Caco-2 (cell line): Measurements from ENCODE around the gene DNAH2. TPM values are rescaled to one million over a fixed set of nuclear protein-coding genes. Genes with fewer than 3 reads are reported as not detected.

Source experiments
- BruUV-seq: library from RNA; stranded (reverse); fragments of 400-500 nt; replicated peaks from 2 replicates; lab custom pipeline; 2021; lab: Mats Ljungman, UMichigan
- CTCF ChIA-PET: fragments of 300-600 bp; sonication (Branson Sonifier 250); formaldehyde crosslinking; loops from one replicate; lab custom pipeline; 2022; ENCODE audit warnings: antibody characterized with exemption; lab: Charles Lee
- POLR2A ChIA-PET: fragments of 300-600 bp; sonication (Branson Sonifier 250); formaldehyde crosslinking; loops from one replicate; lab custom pipeline; 2022; ENCODE audit warnings: antibody characterized with exemption; lab: Charles Lee
- DNase-seq, 2 experiments: peaks; one replicate each; pipeline versions ENCODE4 v3.0.0 to v3.0.0-alpha.2; 2020 to 2022
- H3K27me3 ChIP-seq: replicated peaks from 2 replicates; pipeline ENCODE4 v1.6.0; 2011; ENCODE audit warnings: low read length; ENCODE audit not compliant: control insufficient read depth, insufficient read depth
- H3K36me3 ChIP-seq: 2 replicates; pipeline ENCODE4 v1.5.1; 2011; ENCODE audit warnings: low read length; ENCODE audit not compliant: control insufficient read depth, insufficient read depth
- H3K4me1 ChIP-seq: fragments of 250-450 bp; sonication (Bioruptor Pico); 2 replicates; pipeline ENCODE4 v1.5.1; 2020; ENCODE audit warnings: mild to moderate bottlenecking
- H3K4me3 ChIP-seq: 2 replicates; pipeline ENCODE4 v1.5.1; 2011; ENCODE audit warnings: low read depth, mild to moderate bottlenecking, control low read depth, low read length
- H3K9me3 ChIP-seq: fragments of 250-450 bp; sonication (Bioruptor Pico); 2 replicates; pipeline ENCODE4 v1.5.1; 2020; ENCODE audit warnings: mild to moderate bottlenecking, moderate library complexity
- H3K27ac Mint-ChIP-seq: one replicate; pipeline ENCODE4 v1.8.0; 2022; ENCODE audit warnings: mixed read lengths; ENCODE audit not compliant: unreplicated experiment
- H3K27me3 Mint-ChIP-seq: one replicate; pipeline ENCODE4 v1.8.0; 2022; ENCODE audit warnings: mixed read lengths; ENCODE audit not compliant: insufficient read depth, unreplicated experiment
- H3K36me3 Mint-ChIP-seq: one replicate; pipeline ENCODE4 v1.8.0; 2022; ENCODE audit warnings: mild to moderate bottlenecking, mixed read lengths; ENCODE audit not compliant: insufficient read depth, unreplicated experiment
- H3K4me1 Mint-ChIP-seq: one replicate; pipeline ENCODE4 v1.8.0; 2022; ENCODE audit warnings: low read depth, mixed read lengths; ENCODE audit not compliant: unreplicated experiment
- H3K4me3 Mint-ChIP-seq: one replicate; pipeline ENCODE4 v1.8.0; 2022; ENCODE audit warnings: mild to moderate bottlenecking, moderate library complexity, mixed read lengths; ENCODE audit not compliant: unreplicated experiment
- H3K9me3 Mint-ChIP-seq: one replicate; pipeline ENCODE4 v1.8.0; 2022; ENCODE audit warnings: mixed read lengths; ENCODE audit not compliant: unreplicated experiment
- CTCF ChIP-seq, 2 experiments: fragments of 200-600 bp in 1 of 2; IDR thresholded peaks; 1 replicate in 1 of 2; 2 replicates in 1 of 2; pipeline versions ENCODE4 v1.5.1 to v1.8.0; 2011 to 2022; ENCODE audit warnings: antibody characterized with exemption in 1 of 2, control low read depth in 1 of 2, inconsistent platforms in 1 of 2, low read depth in 1 of 2, low read length in 1 of 2, mild to moderate bottlenecking in 1 of 2, moderate library complexity in 1 of 2; ENCODE audit not compliant: insufficient read depth in 1 of 2, severe bottlenecking in 1 of 2, unreplicated experiment in 1 of 2
- intact Hi-C: fragments of 100-400 bp; cut with micrococcal nuclease; formaldehyde crosslinking; loops from one replicate; pipeline ENCODE4 v1.10.0; 2022; ENCODE audit not compliant: unreplicated experiment
- total RNA-seq: library from RNA; stranded (reverse); gene quantifications from 2 replicates; pipeline ENCODE4 v1.2.3, GENCODE V29; 2022

DNAH2 gene
- total RNA-seq, 1 experiment from 2014 or later, result 1.9 TPM

- Histone ChIP-seq H3K27me3 (no peaks in the 10 kb centered on the region), H3K4me3 (no peak overlapping the region), H3K9me3 (no peaks in the 10 kb centered on the region), H3K36me3 (no peaks in the 10 kb centered on the region), H3K4me1 (no peaks in the 10 kb centered on the region)
- no peaks in the 10 kb centered on the region for H3K9me3 Mint-ChIP-seq
- no peak overlapping the region for H3K27ac Mint-ChIP-seq
- POLR2A ChIA-PET, result no interaction called here
- no peak overlapping the region for H3K4me3 Mint-ChIP-seq
- intact Hi-C loops, result no loop called here
- peaks cover 6% of the 10 kb centered on the region for H3K27me3 Mint-ChIP-seq
- no peak for DNase-seq
- no peaks in the 10 kb centered on the region for H3K36me3 Mint-ChIP-seq
- no peaks in the 10 kb centered on the region for H3K4me1 Mint-ChIP-seq
- no peak for TF ChIP-seq CTCF (IDR thresholded peaks at IDR 0.05; ENCODE audit: insufficient read depth in 1 of 2, low read depth in 1 of 2, low read length in 1 of 2, severe bottlenecking in 1 of 2, unreplicated experiment in 1 of 2)
- CTCF ChIA-PET, result no interaction called here
- no TSS peak for BruUV-seq
Observed at GRCh38 chr17:7721612-7722011, 4.1 kb downstream of the DNAH2 start.

GRCh38 chr17:7727886-7728285, 10.3 kb downstream of the DNAH2 start:
- POLR2A ChIA-PET, result no interaction called here
- Mint-ChIP-seq H3K9me3 (no peaks in the 10 kb centered on the region), H3K27me3 (peaks cover 6% of the 10 kb centered on the region), H3K27ac (no peak overlapping the region), H3K36me3 (no peaks in the 10 kb centered on the region), H3K4me3 (no peak overlapping the region), H3K4me1 (no peaks in the 10 kb centered on the region)
- CTCF ChIA-PET, result no interaction called here
- Histone ChIP-seq H3K27me3 (no peaks in the 10 kb centered on the region), H3K4me3 (no peak overlapping the region), H3K36me3 (no peaks in the 10 kb centered on the region), H3K4me1 (no peaks in the 10 kb centered on the region), H3K9me3 (no peaks in the 10 kb centered on the region)
- no peak for DNase-seq
- intact Hi-C loops, result no loop called here
- no TSS peak for BruUV-seq
- no peak for TF ChIP-seq CTCF (IDR thresholded peaks at IDR 0.05; ENCODE audit: insufficient read depth in 1 of 2, low read depth in 1 of 2, low read length in 1 of 2, severe bottlenecking in 1 of 2, unreplicated experiment in 1 of 2)

GRCh38 chr17:7729816-7730215, 12.3 kb downstream of the DNAH2 start:
- H3K9me3 ChIP-seq, result no peaks in the 10 kb centered on the region
- no peaks in the 10 kb centered on the region for H3K27me3 ChIP-seq
- H3K36me3 ChIP-seq, result no peaks in the 10 kb centered on the region
- H3K4me1 ChIP-seq, result no peaks in the 10 kb centered on the region
- intact Hi-C loops, result no loop called here
- POLR2A ChIA-PET, result no interaction called here
- no peaks in the 10 kb centered on the region for H3K9me3 Mint-ChIP-seq
- no peak overlapping the region for H3K4me3 ChIP-seq
- CTCF ChIA-PET, result no interaction called here
- BruUV-seq, result no TSS peak
- no peaks in the 10 kb centered on the region for H3K36me3 Mint-ChIP-seq
- TF ChIP-seq CTCF (IDR thresholded peaks at IDR 0.05; ENCODE audit: insufficient read depth in 1 of 2, low read depth in 1 of 2, low read length in 1 of 2, severe bottlenecking in 1 of 2, unreplicated experiment in 1 of 2), result no peak
- peaks cover 6% of the 10 kb centered on the region for H3K27me3 Mint-ChIP-seq
- DNase-seq, result no peak
- H3K27ac Mint-ChIP-seq, result no peak overlapping the region
- no peaks in the 10 kb centered on the region for H3K4me1 Mint-ChIP-seq
- H3K4me3 Mint-ChIP-seq, result no peak overlapping the region
